Psoas muscle (tissue), 8 donors: ENCODE results near the gene SEMA3G. TPM values are rescaled to one million over a fixed set of nuclear protein-coding genes. Genes with fewer than 3 reads are reported as not detected.
A peak's percentile ranks its signal among the peaks of the same experiment; 100 is the strongest.

Experiments
- ATAC-seq, 4 donors: fragments of 200-7000 bp; cut with Tn5 transposase; one replicate each; pipeline ENCODE4 v1.9.1; 2020; ENCODE audit warnings: moderate library complexity in 3 of 4, mild to moderate bottlenecking in 2 of 4
- DNase-seq, 2 donors: peaks; one replicate each; pipeline ENCODE4 v3.0.0-alpha.2; 2020
- H3K27ac ChIP-seq: fragments of 200-600 bp; one replicate; pipeline ENCODE4 v1.8.0; 2022
- H3K27me3 ChIP-seq, 3 donors: fragments of 200-600 bp in 1 of 3; one replicate each; pipeline versions ENCODE4 v1.6.1 to v1.8.0; 2013 to 2022; ENCODE audit warnings: low read length in 2 of 3, mild to moderate bottlenecking in 2 of 3, moderate library complexity in 1 of 3; ENCODE audit not compliant: insufficient read depth in 3 of 3
- H3K36me3 ChIP-seq, 2 donors: fragments of 200-600 bp in 1 of 2; one replicate each; pipeline versions ENCODE4 v1.6.1 to v1.8.0; 2013 to 2022; ENCODE audit warnings: low read depth in 1 of 2, mild to moderate bottlenecking in 1 of 2, moderate library complexity in 1 of 2; ENCODE audit not compliant: insufficient read depth in 1 of 2
- H3K4me1 ChIP-seq: fragments of 200-600 bp; one replicate; pipeline ENCODE4 v1.8.0; 2022
- H3K4me3 ChIP-seq: fragments of 200-600 bp; one replicate; pipeline ENCODE4 v1.8.0; 2022; ENCODE audit warnings: mild to moderate bottlenecking
- H3K9me3 ChIP-seq: fragments of 200-600 bp; one replicate; pipeline ENCODE4 v1.8.0; 2022
- WGBS, 3 donors: extraction: QIAGEN DNeasy Blood & Tissue Kit; methylation state at CpG; one replicate each; pipeline versions ENCODE4 v1.1.6 to v1.1.7; 2013; 5-methylcytosine and 5-hydroxymethylcytosine counted together
- intact Hi-C, 2 donors: fragments of 100-400 bp; cut with DNase I; formaldehyde crosslinking; loops; one replicate each; pipeline versions ENCODE4 v1.11.0 to v1.14.2; 2022
- long read RNA-seq, 2 donors: library from polyadenylated mRNA; unstranded; transcript quantifications; one replicate each; pipeline ENCODE4 v2.0.0, GENCODE V29; 2021
- polyA plus RNA-seq, 3 donors: library from polyadenylated mRNA; stranded (reverse); fragments of 200-250 nt; gene quantifications; one replicate each; pipeline ENCODE4 v1.2.3, GENCODE V29; 2013
- total RNA-seq, 4 donors: library from RNA; stranded (reverse); fragmentation: NEBNext Ultra II Directional in 2 of 4; extraction: Animal tissue kit (Norgen Biotek cat#: 25700) in 2 of 4; gene quantifications; one replicate each; pipeline versions ENCODE4 v1.2.1 to v1.2.4, GENCODE V29; 2021 to 2023
- TF ChIP-seq, protein P1 (sequence below): fragments of 200-600 bp; IDR thresholded peaks from one replicate; pipeline ENCODE4 v1.8.0; 2022; ENCODE audit warnings: antibody characterized with exemption
- donor health status: healthy with polysubstance abuse.
- donor health status: DM: no; HTN: no; CAD: no; lungs with moderate emphysema.
- donor health status: Bipolar disorder and iron deficiency.
- donor health status: healthy.
- donor health status: DM: yes; HTN: yes; CAD: no.
- donor health status: DM: no; HTN: no; CAD: no.
- donor health status: DM: no; HTN: no; CAD: no.
- donor health status: DM: yes; HTN: yes; CAD: no.

SEMA3G gene
- total RNA-seq (10 to 100 TPM in 2 of 4 donors, 1 to 10 TPM in 2; 6.0 to 13.8 (median 9.5) TPM), polyA plus RNA-seq (1 to 10 TPM; 6.2 to 8.8 (median 6.5) TPM)
- long read RNA-seq, donor 1, partial matches to known transcripts = 14 of 18 reads
- long read RNA-seq, donor 1, other reads (novel, unspliced or antisense) = 4 of 18 reads
- long read RNA-seq, donor 2, partial matches to known transcripts = 17 of 21 reads
- long read RNA-seq, donor 2, other reads (novel, unspliced or antisense) = 4 of 21 reads

DNA sequence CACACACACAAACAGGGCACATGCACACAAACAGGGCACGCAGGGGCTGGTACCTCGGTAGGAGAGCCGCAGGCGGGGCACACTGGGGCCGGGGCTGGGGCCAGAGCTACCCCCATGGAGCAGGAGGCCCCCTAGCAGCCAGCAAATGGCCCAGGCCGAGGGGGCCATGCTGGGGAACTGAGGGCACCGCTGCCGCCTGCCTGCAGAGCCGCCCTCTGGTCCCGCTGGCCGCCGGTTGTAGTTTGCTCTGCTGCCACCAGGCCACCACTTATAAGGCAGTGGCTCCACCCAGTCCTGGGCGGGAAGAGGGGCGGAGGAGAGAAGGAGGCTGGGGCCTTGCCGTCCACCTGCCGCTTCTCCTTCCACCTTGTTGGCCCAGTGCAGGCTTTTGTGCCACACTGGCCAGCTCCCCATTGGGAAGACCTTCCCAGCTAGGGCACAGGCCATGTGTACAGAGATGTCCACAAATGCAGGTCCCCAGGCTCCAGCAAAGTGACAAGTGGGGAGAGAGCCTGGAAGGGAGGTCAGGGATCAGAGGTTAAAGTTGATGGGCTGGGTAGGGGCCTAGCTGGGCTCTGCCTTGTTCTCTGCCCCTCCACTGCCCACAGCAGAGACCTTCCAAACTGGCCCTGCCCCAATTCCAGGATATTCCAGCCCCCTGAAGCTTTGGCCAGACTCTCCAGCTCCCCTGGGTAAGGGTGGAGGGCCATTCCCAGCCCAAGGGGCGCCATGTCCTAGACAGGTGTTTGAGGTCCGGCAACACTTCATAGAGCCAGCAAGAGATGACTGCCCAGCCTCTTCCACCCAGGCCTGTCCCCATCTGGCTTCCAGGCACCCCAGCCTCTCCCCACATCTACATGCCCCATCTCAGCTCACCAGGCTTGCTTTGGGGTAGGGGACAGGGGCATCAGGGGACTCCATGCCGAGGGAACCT is at the start of gene SEMA3G:
TSS of gene SEMA3G (minus strand) at position 244 of the 934 bp plus-strand sequence. CDS start at position 168, 76 bp downstream.
- Histone ChIP-seq H3K27me3 (no peaks in the 10 kb centered on the region), H3K4me3 (peak within 1 kb of the TSS; percentile 57), H3K9me3 (no peaks in the 10 kb centered on the region), H3K36me3 (no peaks in the 10 kb centered on the region), H3K27ac (peak within 1 kb of the TSS; percentile 6), H3K4me1 (peaks cover 13% of the 10 kb centered on the region)
- intact Hi-C loops = no loop called here
- ATAC-seq (peak; percentile 61 to 71 (median 66)), DNase-seq (peak; percentile 74 to 87)
- TF ChIP-seq, protein P1, sequence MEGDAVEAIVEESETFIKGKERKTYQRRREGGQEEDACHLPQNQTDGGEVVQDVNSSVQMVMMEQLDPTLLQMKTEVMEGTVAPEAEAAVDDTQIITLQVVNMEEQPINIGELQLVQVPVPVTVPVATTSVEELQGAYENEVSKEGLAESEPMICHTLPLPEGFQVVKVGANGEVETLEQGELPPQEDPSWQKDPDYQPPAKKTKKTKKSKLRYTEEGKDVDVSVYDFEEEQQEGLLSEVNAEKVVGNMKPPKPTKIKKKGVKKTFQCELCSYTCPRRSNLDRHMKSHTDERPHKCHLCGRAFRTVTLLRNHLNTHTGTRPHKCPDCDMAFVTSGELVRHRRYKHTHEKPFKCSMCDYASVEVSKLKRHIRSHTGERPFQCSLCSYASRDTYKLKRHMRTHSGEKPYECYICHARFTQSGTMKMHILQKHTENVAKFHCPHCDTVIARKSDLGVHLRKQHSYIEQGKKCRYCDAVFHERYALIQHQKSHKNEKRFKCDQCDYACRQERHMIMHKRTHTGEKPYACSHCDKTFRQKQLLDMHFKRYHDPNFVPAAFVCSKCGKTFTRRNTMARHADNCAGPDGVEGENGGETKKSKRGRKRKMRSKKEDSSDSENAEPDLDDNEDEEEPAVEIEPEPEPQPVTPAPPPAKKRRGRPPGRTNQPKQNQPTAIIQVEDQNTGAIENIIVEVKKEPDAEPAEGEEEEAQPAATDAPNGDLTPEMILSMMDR = peak; percentile 69
- WGBS, 3 donors = 17 to 22% (median 19%) methylated on average over 18 to 19 of the region's 19 CpGs

DNA sequence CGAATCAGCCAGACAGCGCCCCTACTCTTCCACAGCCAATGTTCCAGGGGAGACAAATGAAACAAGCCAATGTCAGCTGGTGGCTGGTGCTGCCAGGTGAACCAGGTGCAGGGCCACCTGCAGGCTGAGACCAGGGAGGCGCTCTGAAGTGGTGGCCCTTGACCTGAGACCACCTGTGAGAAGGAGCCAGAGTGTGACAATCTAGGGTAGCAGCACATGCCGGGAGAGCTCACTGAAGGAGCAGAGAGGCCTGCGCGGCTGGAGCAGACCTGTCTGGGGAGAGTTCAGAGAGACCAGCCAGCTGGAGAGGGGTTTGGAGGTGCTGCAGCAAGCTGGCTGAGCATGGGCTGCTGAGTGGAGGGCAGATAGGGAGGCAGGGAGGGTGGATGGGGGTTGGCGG is 49.5 kb upstream of the SEMA3G start:
- Histone ChIP-seq H3K4me3 (no peak overlapping the region), H3K36me3 (peaks cover 0 to 40% of the 10 kb centered on the region in 2 donors), H3K9me3 (no peaks in the 10 kb centered on the region), H3K27me3 (no peaks in the 10 kb centered on the region), H3K27ac (peak overlapping the region; percentile 66), H3K4me1 (peaks cover 14% of the 10 kb centered on the region)
- TF ChIP-seq, protein P1 = no peak
- DNase-seq = no peak
- ATAC-seq = no peak
- intact Hi-C loops = no loop called here
- 70 to 78% (median 72%) methylated on average over 7 of the region's 7 CpGs for WGBS, 3 donors

DNA sequence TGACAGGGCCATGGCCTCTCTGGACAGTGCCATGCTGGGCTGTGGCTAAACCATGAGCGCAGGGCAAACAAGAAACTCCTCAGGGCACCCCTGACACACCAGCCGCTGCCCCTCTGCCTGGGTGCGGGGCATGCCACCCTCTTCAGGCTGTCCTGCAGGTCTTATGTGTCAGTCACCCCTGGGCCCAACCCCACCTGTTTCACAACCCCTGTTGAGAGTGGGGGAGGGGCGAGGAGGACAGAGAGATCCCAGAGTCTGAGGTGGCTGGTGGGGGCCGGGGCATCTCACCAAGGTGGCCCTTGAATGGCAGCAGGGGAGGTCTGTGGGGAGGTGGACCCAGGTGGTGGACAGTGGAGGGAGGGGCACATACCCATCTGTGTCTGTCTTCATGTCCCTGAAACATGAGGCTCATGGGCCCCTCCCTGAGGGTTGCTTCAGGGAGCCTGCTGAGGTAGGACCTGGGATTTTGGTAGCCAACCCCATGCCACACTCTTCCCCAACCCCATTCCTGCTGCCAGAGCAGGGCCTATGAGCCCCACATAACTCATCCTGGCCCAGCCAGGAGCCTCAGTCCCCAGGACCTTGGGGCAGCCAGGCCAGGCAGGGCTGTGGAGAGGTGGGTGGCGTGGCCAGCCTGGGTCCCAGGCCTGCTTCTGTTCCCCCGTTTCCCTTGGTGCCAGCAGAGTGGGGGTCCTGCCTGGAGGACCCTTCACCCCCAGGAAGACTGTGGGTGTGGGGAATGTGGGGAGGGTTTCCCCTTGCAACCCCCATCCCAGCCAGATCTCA is 48.5 kb upstream of the SEMA3G start:
- intact Hi-C loops = no loop called here
- no peak overlapping the region for H3K27ac ChIP-seq
- no peak overlapping the region for H3K4me3 ChIP-seq
- TF ChIP-seq, protein P1 = no peak
- DNase-seq (peak in 1 of 2 donors; percentile 73), ATAC-seq (peak in 3 of 4 donors; percentile 12 to 61 (median 53))
- WGBS, 3 donors = 89 to 96% (median 93%) methylated on average over 7 of the region's 7 CpGs
- H3K36me3 ChIP-seq = peaks cover 0 to 50% of the 10 kb centered on the region in 2 donors
- no peaks in the 10 kb centered on the region for H3K9me3 ChIP-seq
- H3K4me1 ChIP-seq = peaks cover 14% of the 10 kb centered on the region
- no peaks in the 10 kb centered on the region for H3K27me3 ChIP-seq

DNA sequence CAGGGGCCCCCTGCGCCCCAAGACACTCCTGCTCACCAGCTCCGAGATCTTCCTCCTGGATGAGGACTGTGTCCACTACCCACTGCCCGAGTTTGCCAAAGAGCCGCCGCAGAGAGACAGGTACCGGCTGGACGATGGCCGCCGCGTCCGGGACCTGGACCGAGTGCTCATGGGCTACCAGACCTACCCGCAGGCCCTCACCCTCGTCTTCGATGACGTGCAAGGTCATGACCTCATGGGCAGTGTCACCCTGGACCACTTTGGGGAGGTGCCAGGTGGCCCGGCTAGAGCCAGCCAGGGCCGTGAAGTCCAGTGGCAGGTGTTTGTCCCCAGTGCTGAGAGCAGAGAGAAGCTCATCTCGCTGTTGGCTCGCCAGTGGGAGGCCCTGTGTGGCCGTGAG is 47.2 kb upstream of the SEMA3G start:
- DNase-seq (no peak), ATAC-seq (no peak)
- TF ChIP-seq, protein P1 = no peak
- Histone ChIP-seq H3K27me3 (no peaks in the 10 kb centered on the region), H3K36me3 (peaks cover 4 to 64% of the 10 kb centered on the region in 2 donors), H3K4me3 (no peak overlapping the region), H3K27ac (no peak overlapping the region), H3K4me1 (peaks cover 14% of the 10 kb centered on the region), H3K9me3 (no peaks in the 10 kb centered on the region)
- 81 to 90% (median 86%) methylated on average over 21 of the region's 21 CpGs for WGBS, 3 donors
- intact Hi-C loops = no loop called here
